SK-N-SH (cell line): ENCODE results near the gene SHISAL2B. TPM values are rescaled to one million over a fixed set of nuclear protein-coding genes. Genes with fewer than 3 reads are reported as not detected.

ENCODE experiments used
- CTCF ChIA-PET: fragments of 300-600, 350-600 bp; formaldehyde crosslinking; extraction: SDS; loops from one replicate; lab custom pipeline; 2021; lab: Yijun Ruan, JAX
- POLR2A ChIA-PET: fragments of 350-600 bp; sonication (Branson Sonifier 250); formaldehyde crosslinking; extraction: SDS; loops from one replicate; lab custom pipeline; 2020; ENCODE audit warnings: antibody characterized with exemption, inconsistent platforms; lab: Yijun Ruan, JAX
- DNase-seq: peaks from one replicate; pipeline ENCODE4 v3.0.0; 2012
- H2AFZ ChIP-seq: fragments of 200-600 bp; sonication (generic); 2 replicates; pipeline ENCODE4 v1.8.1; 2016; ENCODE audit warnings: antibody characterized with exemption, mild to moderate bottlenecking, low read depth
- H3F3A ChIP-seq: fragments of 200-600 bp; sonication (generic); replicated peaks from 2 replicates; pipeline ENCODE3; 2016; ENCODE audit warnings: antibody characterized with exemption, mild to moderate bottlenecking; ENCODE audit not compliant: insufficient read depth
- H3K27ac ChIP-seq, 2 experiments: fragments of 200-500 bp in 1 of 2; fragments of 200-600 bp in 1 of 2; sonication (Bioruptor generic) in 1 of 2; sonication (generic), shearing (Covaris generic) in 1 of 2; 2 replicates each; pipeline versions ENCODE4 v1.5.1 to v1.6.1; 2014 to 2016; ENCODE audit warnings: low read depth in 2 of 2, inconsistent platforms in 1 of 2, low read length in 1 of 2, mild to moderate bottlenecking in 1 of 2, mixed read lengths in 1 of 2
- H3K27me3 ChIP-seq: fragments of 200-600 bp; sonication (generic), shearing (Covaris generic); 2 replicates; pipeline ENCODE4 v1.6.1; 2016; ENCODE audit warnings: mixed run types; ENCODE audit not compliant: insufficient read depth
- H3K36me3 ChIP-seq, 2 experiments: fragments of 200-500 bp in 1 of 2; fragments of 200-600 bp in 1 of 2; sonication (Bioruptor generic) in 1 of 2; sonication (generic) in 1 of 2; replicated peaks in 1 of 2; 2 replicates each; pipeline versions ENCODE3 to v1.5.1; 2014 to 2016; ENCODE audit warnings: low read length in 1 of 2, mild to moderate bottlenecking in 1 of 2; ENCODE audit not compliant: insufficient read depth in 2 of 2, control insufficient read depth in 1 of 2
- H3K4me1 ChIP-seq, 2 experiments: fragments of 200-500 bp in 1 of 2; fragments of 200-600 bp in 1 of 2; sonication (Bioruptor generic) in 1 of 2; sonication (generic), shearing (Covaris generic) in 1 of 2; 2 replicates each; pipeline versions ENCODE4 v1.5.1 to v1.6.1; 2014 to 2016; ENCODE audit warnings: low read depth in 1 of 2, low read length in 1 of 2, mixed run types in 1 of 2; ENCODE audit not compliant: insufficient read depth in 2 of 2, control insufficient read depth in 1 of 2
- H3K4me2 ChIP-seq: fragments of 200-600 bp; sonication (generic), shearing (Covaris generic); 2 replicates; pipeline ENCODE4 v1.6.1; 2017; ENCODE audit warnings: mixed run types
- H3K4me3 ChIP-seq, 2 experiments: fragments of 200-500 bp in 1 of 2; fragments of 200-600 bp in 1 of 2; sonication (Bioruptor generic) in 1 of 2; sonication (generic), shearing (Covaris generic) in 1 of 2; 2 replicates each; pipeline versions ENCODE4 v1.5.1 to v1.8.1; 2014 to 2016; ENCODE audit warnings: low read depth in 2 of 2, inconsistent platforms in 1 of 2, low read length in 1 of 2, mild to moderate bottlenecking in 1 of 2, mixed read lengths in 1 of 2, moderate library complexity in 1 of 2
- H3K79me2 ChIP-seq: fragments of 200-600 bp; sonication (generic); 2 replicates; pipeline ENCODE4 v1.8.1; 2017; ENCODE audit warnings: mild to moderate bottlenecking; ENCODE audit not compliant: insufficient read depth
- H3K9ac ChIP-seq: fragments of 200-600 bp; sonication (generic); 2 replicates; pipeline ENCODE4 v1.6.1; 2017; ENCODE audit warnings: mixed run types
- H3K9me2 ChIP-seq: fragments of 200-600 bp; sonication (generic); 2 replicates; pipeline ENCODE4 v1.6.1; 2017; ENCODE audit warnings: mixed run types
- H3K9me3 ChIP-seq: fragments of 200-600 bp; sonication (generic); 2 replicates; pipeline ENCODE4 v1.6.1; 2017; ENCODE audit warnings: mixed run types, mild to moderate bottlenecking, moderate library complexity
- H4K20me1 ChIP-seq: fragments of 200-600 bp; sonication (generic); 2 replicates; pipeline ENCODE4 v1.6.1; 2017; ENCODE audit warnings: mild to moderate bottlenecking, mixed run types; ENCODE audit not compliant: insufficient read depth
- CTCF ChIP-seq: fragments of 200-600 bp; sonication (generic); IDR thresholded peaks from 2 replicates; pipeline ENCODE4 v1.6.1; 2017; ENCODE audit warnings: antibody characterized with exemption, mild to moderate bottlenecking, moderate library complexity
- ELF1 ChIP-seq: IDR thresholded peaks from 2 replicates; pipeline ENCODE4 v1.4.0; 2012
- GABPA ChIP-seq: IDR thresholded peaks from 2 replicates; pipeline ENCODE4 v1.4.0; 2012; ENCODE audit warnings: low read depth, mild to moderate bottlenecking
- IRF3 ChIP-seq: fragments of 150-350 bp; IDR thresholded peaks from 2 replicates; pipeline ENCODE4 v1.6.1; 2016; ENCODE audit warnings: mild to moderate bottlenecking, low read depth, low read length
- JUND ChIP-seq: IDR thresholded peaks from 2 replicates; pipeline ENCODE4 v1.4.0; 2012
- MAX ChIP-seq: IDR thresholded peaks from 2 replicates; pipeline ENCODE4 v1.4.0; 2012; ENCODE audit warnings: low read depth
- MEF2A ChIP-seq: IDR thresholded peaks from 2 replicates; pipeline ENCODE4 v1.4.0; 2012; ENCODE audit warnings: low read depth, borderline replicate concordance
- MXI1 ChIP-seq: IDR thresholded peaks from 2 replicates; pipeline ENCODE4 v1.6.1; 2012; ENCODE audit warnings: mild to moderate bottlenecking, low read depth, low read length, improper control_type of control experiment
- PBX3 ChIP-seq: IDR thresholded peaks from 2 replicates; pipeline ENCODE4; 2012
- RAD21 ChIP-seq: IDR thresholded peaks from 2 replicates; pipeline ENCODE4 v1.6.1; 2012; ENCODE audit warnings: mild to moderate bottlenecking, low read length
- RFX5 ChIP-seq: IDR thresholded peaks from 2 replicates; pipeline ENCODE4 v1.6.1; 2012; ENCODE audit warnings: mild to moderate bottlenecking, improper control_type of control experiment, low read length
- SIN3A ChIP-seq: IDR thresholded peaks from 2 replicates; pipeline ENCODE4 v1.6.1; 2012; ENCODE audit warnings: low read depth, mild to moderate bottlenecking, low read length, moderate library complexity, borderline replicate concordance
- TEAD4 ChIP-seq: IDR thresholded peaks from 2 replicates; pipeline ENCODE4 v1.4.0; 2012; ENCODE audit warnings: mild to moderate bottlenecking, borderline replicate concordance; ENCODE audit not compliant: insufficient read depth
- USF1 ChIP-seq: IDR thresholded peaks from 2 replicates; pipeline ENCODE4 v1.4.0; 2012; ENCODE audit warnings: low read depth, borderline replicate concordance
- YY1 ChIP-seq: IDR thresholded peaks from 2 replicates; pipeline ENCODE4 v1.4.0; 2012; ENCODE audit warnings: low read depth, mild to moderate bottlenecking
- ZBTB33 ChIP-seq: IDR thresholded peaks from 2 replicates; pipeline ENCODE4 v1.4.0; 2012; ENCODE audit warnings: low read depth, borderline replicate concordance
- WGBS: methylation state at CpG from one replicate; pipeline ENCODE4 v1.1.6; 2017; ENCODE audit warnings: low lambda C conversion rate; 5-methylcytosine and 5-hydroxymethylcytosine counted together
- polyA plus RNA-seq, 3 experiments: library from polyadenylated mRNA; depleted of rRNA; stranded (reverse); fragments of >200 nt; gene quantifications; 2 replicates each; pipeline ENCODE4 v1.2.3, GENCODE V29; 2012

Gene SHISAL2B
- polyA plus RNA-seq, 1 of the 3 experiments (the other 2 are of a cell fraction) = not detected

GRCh38 chr5:64671678-64672077, 18.6 kb upstream of the SHISAL2B start:
- Histone ChIP-seq H3K4me2 (no peak overlapping the region), H3K4me3 (no peak overlapping the region), H3K27ac (no peak overlapping the region), H4K20me1 (no peaks in the 10 kb centered on the region), H3K79me2 (no peaks in the 10 kb centered on the region), H3K9me3 (no peaks in the 10 kb centered on the region), H3K9ac (no peak overlapping the region), H3K9me2 (no peaks in the 10 kb centered on the region), H3K36me3 (no peaks in the 10 kb centered on the region), H3F3A (no peaks in the 10 kb centered on the region), H3K4me1 (no peaks in the 10 kb centered on the region), H2AFZ (no peak overlapping the region), H3K27me3 (no peaks in the 10 kb centered on the region; the same call in 1 of the 2 replicates)
- TF ChIP-seq ELF1 (no peak), GABPA (no peak), RFX5 (no peak), TEAD4 (no peak), YY1 (no peak), PBX3 (no peak), RAD21 (no peak), MAX (no peak), ZBTB33 (no peak), IRF3 (no peak)
- DNase-seq = no peak
- CTCF ChIA-PET = no interaction called here
- 3% methylated on average over 3 of the region's 3 CpGs for WGBS
- POLR2A ChIA-PET = no interaction called here

- H3K4me3 ChIP-seq = no peak overlapping the region
- H3F3A ChIP-seq = no peaks in the 10 kb centered on the region
- POLR2A ChIA-PET = no interaction called here
- TF ChIP-seq MXI1 (no peak), MEF2A (no peak), SIN3A (no peak), USF1 (no peak), MAX (no peak), ZBTB33 (no peak), PBX3 (no peak), CTCF (no peak), JUND (no peak)
Measured at GRCh38 chr5:64678374-64678773, 11.9 kb upstream of the SHISAL2B start.

More at GRCh38 chr5:64678374-64678773, 11.9 kb upstream of the SHISAL2B start:
- Histone ChIP-seq H3K9ac (no peak overlapping the region), H3K4me1 (no peaks in the 10 kb centered on the region), H3K4me2 (no peak overlapping the region), H3K9me3 (no peaks in the 10 kb centered on the region), H4K20me1 (no peaks in the 10 kb centered on the region), H2AFZ (no peak overlapping the region), H3K79me2 (no peaks in the 10 kb centered on the region), H3K27me3 (peaks cover 19% of the 10 kb centered on the region), H3K36me3 (no peaks in the 10 kb centered on the region), H3K9me2 (no peaks in the 10 kb centered on the region), H3K27ac (no peak overlapping the region)
- CTCF ChIA-PET = interaction anchor here (1.0 to 1.4 kb wide), 2 partner anchors 44 to 70 kb away, joined by 3 to 4 read pairs; no protein-coding TSS in a partner anchor
- 36% methylated on average over 5 of the region's 5 CpGs for WGBS
- DNase-seq = no peak
